Erythroblast (primary cell): Measurements from ENCODE around the gene GJB2.

ENCODE experiments used
- GATA1 ChIP-seq: IDR thresholded peaks from 2 replicates; pipeline ENCODE4 v1.6.1; 2011; ENCODE audit warnings: low read depth, mild to moderate bottlenecking, control low read depth, low read length, moderate library complexity
- POLR2A ChIP-seq: IDR thresholded peaks from 2 replicates; pipeline ENCODE4 v1.6.1; 2011; ENCODE audit warnings: mild to moderate bottlenecking, low read length

- TF ChIP-seq POLR2A (no peak), GATA1 (no peak)
These were observed 36.0 kb downstream of the GJB2 start for GRCh38 chr13:20156702-20157101.
